Astrocyte of the spinal cord (primary cell): ENCODE measurements around the gene UNC5C.

ENCODE experiments used
- DNase-seq: peaks from one replicate; pipeline ENCODE4 v3.0.0; 2011; ENCODE audit warnings: low read depth, low spot score
- H3K4me3 ChIP-seq: 2 replicates; pipeline ENCODE4 v1.5.1; 2011; ENCODE audit warnings: low read depth, mild to moderate bottlenecking, low read length, moderate library complexity
- CTCF ChIP-seq: IDR thresholded peaks from 2 replicates; pipeline ENCODE4 v1.5.1; 2012; ENCODE audit warnings: low read depth, mild to moderate bottlenecking, low read length, inconsistent platforms
- in situ Hi-C: cut with HindIII; loops from 2 replicates; pipeline ENCODE4 v1.10.0; 2017; ENCODE audit warnings: low sequenced_read_pairs

UNC5C gene

DNA sequence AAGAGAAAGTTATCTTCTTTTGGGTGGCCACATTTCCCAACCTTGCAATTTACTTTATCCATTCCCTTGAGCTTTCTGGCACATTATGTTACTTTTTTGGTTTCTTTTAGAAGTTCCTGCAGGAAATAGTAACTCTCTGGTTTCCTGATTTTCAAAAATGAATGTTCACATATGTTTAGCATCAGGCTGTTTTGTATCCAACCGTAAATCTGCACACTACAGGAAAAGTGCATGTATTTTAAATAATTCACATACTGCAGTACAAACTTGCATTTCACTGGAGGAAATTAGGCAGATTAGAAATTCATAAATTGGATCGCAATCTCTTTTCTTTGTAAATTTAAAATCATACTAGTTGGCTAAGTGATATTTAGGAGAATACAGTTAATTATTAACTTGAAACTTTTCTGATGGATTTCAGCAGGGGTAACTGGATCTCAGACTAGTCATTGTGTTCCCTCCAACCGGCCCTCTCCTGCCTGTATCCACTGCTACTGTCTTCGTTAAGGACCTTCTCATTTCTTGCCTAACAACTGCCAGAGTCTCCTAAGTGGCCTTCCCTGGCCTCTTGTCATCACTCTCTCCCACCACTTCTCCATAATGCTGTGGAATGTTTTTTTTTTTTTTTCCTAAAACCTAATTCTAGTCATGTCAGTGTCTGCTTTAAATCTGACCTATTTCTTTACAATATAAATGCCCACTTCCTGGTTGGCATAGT lies 137.2 kb downstream of the UNC5C start:
- DNase-seq, result no peak
- TF ChIP-seq CTCF, result no peak
- in situ Hi-C loops, result no loop called here
- H3K4me3 ChIP-seq, result no peak overlapping the region

DNA sequence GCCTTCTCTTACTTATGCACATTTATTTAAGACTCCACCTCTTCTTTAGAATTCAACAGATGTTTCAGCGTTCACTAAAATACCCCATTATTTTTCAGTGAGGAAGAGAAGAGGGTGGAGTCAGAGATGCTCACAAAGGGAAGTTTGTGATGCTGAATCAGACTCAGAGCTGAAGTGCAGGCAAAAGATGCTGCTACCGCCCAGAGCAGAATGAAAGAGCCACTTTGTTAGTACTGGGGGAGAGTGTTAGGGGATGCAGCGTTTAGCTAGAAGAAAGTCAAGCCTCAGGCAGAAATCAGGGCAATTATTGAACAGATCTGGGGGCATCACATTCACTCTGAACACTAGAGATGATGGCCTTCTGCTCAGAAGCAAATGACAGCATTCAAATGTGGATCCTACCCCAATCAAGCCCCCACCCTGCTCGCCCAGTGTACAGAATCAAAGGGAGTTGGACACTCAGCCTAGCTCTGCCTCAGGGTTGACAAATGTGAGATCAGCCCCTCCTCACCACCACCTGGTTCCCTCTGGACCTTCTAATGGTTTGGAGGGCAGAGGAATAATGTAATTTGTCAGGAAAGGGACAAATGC lies 138.3 kb downstream of the UNC5C start:
- in situ Hi-C loops, result no loop called here
- no peak for TF ChIP-seq CTCF
- H3K4me3 ChIP-seq, result no peak overlapping the region
- no peak for DNase-seq

DNA sequence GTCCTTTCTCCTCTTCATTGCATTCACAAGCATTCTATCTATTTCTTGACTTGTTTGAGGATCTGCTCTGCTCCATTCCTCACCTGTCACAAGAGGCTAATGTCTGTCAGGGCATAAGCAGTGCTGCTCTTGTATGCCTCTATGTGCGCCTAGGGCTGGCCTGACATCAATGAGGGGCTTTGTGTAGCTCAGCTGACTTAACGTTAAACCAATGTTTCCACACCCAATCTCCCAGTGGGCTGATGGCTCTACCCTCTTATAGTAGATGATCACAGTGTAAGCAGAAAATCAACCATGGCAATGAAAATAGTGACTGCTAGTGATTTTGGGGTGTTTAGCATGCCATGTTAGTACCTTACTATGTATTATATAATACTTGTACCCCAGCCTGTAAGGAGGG lies 139.0 kb downstream of the UNC5C start:
- no peak for DNase-seq
- no peak for TF ChIP-seq CTCF

DNA sequence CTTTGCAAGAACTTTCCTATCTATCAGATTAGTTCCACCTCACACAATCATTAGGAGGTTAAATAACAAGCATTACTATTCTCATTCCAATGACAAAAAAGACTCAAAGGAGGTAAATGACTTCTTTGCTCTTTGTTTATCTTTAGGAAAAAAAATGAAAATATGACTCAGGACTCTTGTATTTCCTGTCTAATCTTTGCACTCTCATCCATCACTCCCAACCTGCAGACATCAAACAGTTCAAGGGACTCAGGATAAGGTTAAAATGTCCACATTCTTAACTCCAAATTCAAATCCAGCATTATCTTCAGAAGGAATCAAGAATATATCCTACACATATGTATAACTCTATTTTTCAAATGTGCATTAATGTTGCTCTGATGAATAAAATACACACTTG lies 139.6 kb downstream of the UNC5C start:
- TF ChIP-seq CTCF, result no peak
- peak; percentile 31 for DNase-seq
- in situ Hi-C loops, result no loop called here
- no peak overlapping the region for H3K4me3 ChIP-seq

More for the DNA sequence above, 139.0 kb downstream of the UNC5C start:
- in situ Hi-C loops, result no loop called here
- no peak overlapping the region for H3K4me3 ChIP-seq

- TF ChIP-seq CTCF, result no peak
- no peak overlapping the region for H3K4me3 ChIP-seq
- DNase-seq, result no peak
- in situ Hi-C loops, result no loop called here
Measured at GRCh38 chr4:95402299-95402698, 146.5 kb downstream of the UNC5C start.

DNA sequence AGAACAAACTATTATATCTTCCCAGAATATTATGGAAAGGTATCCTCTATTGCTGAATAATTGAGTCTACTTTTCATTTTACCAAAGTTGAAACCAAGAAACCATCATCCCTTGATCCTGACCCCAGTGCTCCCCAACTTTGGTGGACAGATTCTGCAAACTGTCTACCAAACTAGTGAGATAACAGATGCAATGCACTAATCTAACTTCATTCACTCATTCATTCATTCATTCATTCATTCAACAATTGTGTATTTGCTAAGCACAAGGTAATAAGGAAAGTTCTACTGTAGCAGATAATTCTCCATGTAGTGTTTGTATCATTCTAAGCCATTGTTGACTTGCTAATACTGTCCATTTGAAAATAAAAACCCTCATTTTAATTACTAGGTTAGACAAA lies 150.6 kb downstream of the UNC5C start:
- in situ Hi-C loops, result no loop called here
- no peak for DNase-seq
- H3K4me3 ChIP-seq, result no peak overlapping the region
- TF ChIP-seq CTCF, result no peak
